ENCODE data around the gene TBC1D16.
A peak's percentile ranks its signal among the peaks of the same experiment; 100 is the strongest.
"Not testable (repeated sequence)": the region's sequence is repeated elsewhere in the genome, so short reads cannot be mapped to it uniquely, and the experiment has no call there.

TBC1D16 gene

DNA sequence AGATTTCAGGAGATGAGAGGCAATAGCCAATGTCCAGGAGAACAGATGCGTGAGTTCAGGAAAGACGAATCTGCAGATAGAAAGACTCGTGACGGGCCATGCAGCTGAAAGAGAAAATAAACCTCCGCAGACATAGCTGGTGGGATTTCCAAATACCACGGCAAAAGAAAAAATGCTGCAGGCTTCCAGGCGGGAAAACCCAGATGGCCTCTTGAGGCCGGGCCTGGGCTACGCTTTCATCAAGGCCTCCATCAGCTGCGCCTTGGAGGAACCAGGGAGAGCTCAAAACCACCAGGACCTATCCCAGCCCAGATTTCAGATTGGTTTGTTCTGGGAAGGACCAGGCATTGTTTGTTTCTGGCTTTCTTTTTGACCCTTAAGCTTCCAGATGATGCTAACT lies 17.4 kb upstream of the TBC1D16 start:
- DNase-seq (ENCODE audit: low read depth): no peak

DNA sequence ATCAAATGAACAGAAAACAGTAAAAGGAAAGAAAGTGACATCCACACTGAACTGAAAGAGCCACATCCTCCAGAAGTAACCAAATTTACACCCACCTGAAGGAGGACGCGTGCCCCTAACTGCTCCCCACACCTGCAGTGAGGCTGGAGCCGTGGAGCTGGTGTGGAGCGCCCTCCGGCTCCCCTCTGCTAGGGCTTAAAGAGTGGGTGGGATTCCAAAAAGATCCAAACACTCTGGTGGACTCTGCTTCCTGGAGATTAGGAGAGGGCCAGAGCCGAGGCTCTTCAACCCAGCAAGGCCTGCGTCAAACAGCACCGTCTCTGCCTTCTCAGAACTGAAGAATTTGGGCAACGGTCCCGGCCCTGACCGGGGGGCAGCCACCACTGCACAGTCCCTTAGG lies 16.0 kb upstream of the TBC1D16 start:
- DNase-seq (ENCODE audit: low read depth): no peak

DNA sequence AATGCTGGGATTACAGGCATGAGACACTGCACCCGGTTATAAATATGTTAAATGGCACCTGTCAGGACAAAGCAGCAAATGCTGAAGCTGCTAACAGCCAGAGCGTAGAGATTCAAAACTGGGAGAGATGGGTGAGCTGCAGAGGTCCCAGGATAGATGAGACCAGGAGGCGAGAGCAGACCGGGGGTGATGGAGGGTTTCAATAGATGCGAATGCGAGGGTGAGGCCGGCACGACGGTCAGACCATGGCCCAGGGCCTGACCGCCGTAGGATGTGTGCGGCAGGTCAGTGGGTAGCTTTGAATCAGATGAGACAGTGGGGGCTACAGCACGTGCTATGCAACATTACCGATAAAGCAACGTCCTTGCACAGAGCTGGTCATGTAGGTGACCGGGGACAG lies 15.0 kb upstream of the TBC1D16 start:
- DNase-seq (ENCODE audit: low read depth): no peak

DNA sequence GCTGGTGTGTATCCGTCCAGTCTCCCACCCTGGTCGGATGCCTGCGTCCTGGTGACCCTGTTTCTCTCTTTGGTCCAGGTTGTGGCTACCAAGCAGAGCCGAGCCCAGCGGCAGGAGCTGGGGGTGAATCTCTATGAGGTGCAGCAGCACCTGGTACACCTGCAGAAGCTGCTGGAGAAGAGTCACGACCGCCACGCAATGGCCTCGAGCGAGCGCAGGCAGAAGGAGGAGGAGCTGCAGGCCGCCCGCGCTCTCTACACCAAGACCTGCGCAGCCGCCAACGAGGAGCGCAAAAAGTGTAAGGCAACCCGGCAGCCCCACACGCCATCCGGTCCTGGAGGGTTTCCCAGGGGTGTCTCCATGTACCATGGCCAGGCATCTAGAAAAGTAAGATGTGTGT lies 14.3 kb upstream of the TBC1D16 start:
- DNase-seq (ENCODE audit: low read depth): no peak

DNA sequence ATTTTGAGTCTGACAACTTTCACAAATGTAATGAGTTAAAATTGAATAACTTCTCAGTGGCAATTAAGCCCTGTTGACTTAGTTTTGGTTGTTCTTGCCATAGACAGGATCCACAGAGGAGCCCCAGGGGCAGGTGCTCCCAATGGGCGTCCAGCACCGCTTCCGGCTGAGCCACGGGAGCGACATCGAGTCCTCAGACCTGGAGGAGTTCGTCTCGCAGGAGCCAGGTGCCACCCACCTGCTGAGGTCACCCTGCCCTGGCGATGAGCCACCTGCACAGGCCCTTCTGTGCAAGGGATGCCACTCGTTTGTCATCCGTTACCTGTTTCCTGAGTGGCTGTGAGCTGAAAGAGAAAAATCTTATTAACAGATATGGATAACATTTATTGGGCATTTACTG lies 11.5 kb upstream of the TBC1D16 start:
- DNase-seq (ENCODE audit: low read depth): no peak

GRCh38 chr17:80046709-80047108 lies 11.0 kb upstream of the TBC1D16 start:
- DNase-seq (ENCODE audit: low read depth): not testable (repeated sequence)

DNA sequence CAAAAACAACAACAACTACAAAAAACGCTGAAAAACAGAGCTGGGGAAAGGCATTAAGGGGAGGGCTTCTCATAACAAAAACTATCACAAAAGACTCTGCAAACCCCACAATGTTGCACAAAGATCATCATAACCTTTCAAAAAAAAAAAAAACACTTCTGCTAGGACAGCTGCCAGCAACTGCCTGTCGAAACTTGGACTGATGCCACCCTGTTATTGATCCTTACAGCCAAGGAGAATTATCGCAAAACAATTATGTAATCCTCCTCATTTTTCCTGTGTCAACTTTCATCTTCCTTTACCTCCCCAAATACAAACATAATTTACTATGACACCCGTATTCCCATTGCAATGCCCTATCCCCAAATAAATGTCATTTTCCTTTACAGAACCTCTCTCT lies 10.0 kb upstream of the TBC1D16 start:
- no peak for DNase-seq (ENCODE audit: low read depth)

GRCh38 chr17:80043963-80044362 lies 8.3 kb upstream of the TBC1D16 start:
- DNase-seq (ENCODE audit: low read depth): no peak

DNA sequence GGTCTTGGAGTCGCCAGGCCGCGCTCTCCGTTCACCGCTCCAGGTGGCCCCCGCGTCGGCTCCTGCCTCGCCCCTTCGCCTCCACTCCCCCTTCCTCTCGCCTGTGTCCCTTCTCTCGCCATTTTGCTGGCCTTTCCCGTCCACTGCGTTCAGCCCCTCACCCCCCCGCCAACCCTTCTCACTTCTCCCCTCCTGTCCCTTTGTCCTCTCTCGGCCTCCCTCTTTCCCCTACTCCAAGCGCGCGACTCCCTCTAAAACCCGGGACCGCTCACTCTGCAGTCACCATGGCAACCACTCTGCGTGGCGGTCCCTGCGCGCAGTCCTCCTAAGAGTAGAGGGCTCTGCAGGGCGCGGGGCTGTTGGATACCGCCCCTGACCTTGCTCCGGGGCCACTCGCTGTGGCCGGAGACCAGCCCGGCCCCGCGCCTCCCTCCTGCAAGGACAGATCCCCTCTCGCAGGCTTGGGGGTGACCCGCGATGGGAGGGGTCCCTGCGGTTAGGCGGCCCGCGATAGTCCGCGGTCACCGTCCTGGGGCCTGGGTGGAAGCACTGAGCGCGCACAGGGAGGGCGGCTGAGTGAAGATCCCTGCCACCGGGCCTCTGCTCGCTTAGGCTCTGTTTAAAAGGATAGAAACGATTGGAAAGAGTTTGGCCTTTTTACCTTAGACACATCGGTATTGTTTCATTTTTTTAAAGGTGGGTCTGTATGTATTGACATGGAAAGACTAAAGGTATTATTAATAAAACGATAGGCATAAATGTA lies 1.2 kb upstream of the TBC1D16 start:
- peak; percentile 4 for DNase-seq (ENCODE audit: low read depth)

DNA sequence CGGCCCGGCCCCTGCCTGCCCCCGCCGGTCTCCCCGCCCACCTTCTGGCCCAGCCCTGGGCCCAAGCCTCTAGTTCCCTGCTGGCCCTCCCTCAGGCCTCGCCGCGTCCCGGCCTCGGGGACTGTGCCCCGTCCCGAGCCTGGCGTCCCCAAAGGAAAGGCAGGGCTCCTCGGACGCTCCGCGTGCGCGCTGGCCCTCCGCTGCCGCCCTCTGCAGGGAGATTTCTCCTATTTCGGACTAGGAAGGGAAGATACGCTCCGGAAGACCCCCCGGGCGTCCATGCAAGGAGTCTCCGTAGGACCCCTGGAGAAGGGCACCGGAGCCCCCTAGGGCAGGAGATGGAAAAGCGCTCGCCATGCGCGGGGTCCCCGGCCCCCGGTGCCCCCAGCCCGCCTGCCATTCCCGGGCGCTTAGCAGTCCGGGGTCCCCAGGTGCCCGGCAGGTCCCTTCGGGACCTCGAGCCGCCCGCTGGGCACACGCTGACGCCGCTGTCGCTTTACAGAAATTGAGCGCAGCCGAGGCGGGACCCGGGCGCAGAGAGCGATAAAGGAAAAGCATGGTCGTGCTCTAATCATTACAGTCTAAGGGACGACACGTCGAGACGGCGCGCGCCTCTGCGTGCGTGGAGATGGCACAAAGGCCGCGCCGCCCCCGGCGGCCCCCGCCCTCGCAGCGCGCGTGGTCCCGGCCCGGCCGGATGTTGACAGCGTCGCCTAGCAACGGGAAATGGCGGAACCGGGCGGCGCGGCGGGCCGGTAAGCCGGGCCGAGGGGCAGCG lies 454 bp upstream of the TBC1D16 start, which contains the start of gene CCDC40:
CCDC40 (plus strand) TSS at position 706 of the 778 bp plus-strand sequence; CDS start at position 727, 21 bp downstream.
- DNase-seq (ENCODE audit: low read depth): peak; percentile 65

- DNase-seq (ENCODE audit: low read depth): peak; percentile 4
Observed at GRCh38 chr17:80034791-80035686, 633 bp downstream of the TBC1D16 start.

GRCh38 chr17:80033840-80034239 lies 1.8 kb downstream of the TBC1D16 start:
- DNase-seq (ENCODE audit: low read depth): no peak

GRCh38 chr17:80032614-80033171 lies 3.0 kb downstream of the TBC1D16 start:
- no peak for DNase-seq (ENCODE audit: low read depth)

DNA sequence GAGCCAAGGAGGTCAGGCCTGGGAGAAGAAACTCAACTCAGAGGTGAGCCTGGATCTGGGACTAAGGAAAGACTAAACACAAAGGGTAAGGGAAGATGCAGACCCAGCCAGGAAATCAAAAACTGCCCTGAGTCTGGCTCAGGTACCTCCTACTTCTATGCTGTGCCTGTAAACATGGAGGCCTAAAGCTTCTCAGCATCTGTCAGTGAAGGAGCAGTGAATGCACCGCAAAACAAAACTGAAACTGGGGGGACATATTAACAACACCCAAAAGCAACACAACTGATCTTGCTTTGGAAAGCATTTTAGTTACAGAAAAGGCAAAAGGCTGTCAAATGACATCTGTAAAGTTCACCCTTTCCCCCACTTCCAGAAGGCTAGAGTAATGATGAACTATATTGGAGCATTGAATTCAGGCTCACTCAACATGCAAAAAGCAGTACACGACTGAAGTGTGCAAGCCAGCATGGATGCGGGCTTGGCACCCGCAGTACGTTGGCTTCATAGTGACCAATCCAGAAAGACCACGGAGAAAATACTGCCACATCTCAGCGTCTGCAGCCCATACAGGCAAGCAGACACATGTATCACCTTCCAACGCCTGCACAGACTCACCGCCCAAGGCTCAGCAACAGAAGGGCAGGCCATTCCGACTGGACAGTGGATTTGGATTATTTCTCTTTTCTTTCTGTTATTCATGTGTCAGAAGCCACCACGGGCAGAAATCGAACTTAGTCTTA lies 3.8 kb downstream of the TBC1D16 start:
- no peak for DNase-seq (ENCODE audit: low read depth)

DNA sequence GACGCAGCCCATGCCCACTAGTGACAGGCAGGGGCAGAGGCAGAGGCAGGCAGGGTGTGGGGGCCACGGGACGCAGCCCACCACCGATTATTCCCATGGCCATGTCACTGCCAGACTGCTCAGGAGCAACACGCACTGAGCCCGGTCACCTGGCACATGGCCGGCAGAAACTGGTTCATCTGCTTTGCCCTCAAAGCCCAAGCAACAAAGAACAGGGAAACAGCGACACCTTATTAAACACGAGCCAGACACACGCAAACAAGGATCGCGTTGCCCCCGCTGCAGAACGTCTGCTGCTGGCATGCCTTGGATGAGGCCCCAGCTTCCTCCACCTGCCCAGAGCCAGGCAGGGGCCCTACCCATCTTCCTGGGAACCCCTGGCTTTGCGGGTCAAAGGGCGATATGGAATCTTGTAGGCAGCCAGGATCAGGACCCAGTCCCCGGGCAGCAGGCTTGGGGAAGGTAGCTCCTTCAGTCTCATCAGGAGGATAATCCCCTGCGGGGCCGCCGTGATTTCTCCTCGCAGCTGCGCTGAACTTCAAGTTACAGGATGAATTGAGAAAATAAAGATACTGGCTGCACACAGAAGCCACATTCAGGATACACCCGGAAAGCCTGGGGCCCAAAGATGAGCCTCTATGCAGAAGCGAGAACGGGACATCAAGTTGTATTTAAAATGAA lies 4.8 kb downstream of the TBC1D16 start:
- DNase-seq (ENCODE audit: low read depth): no peak

DNA sequence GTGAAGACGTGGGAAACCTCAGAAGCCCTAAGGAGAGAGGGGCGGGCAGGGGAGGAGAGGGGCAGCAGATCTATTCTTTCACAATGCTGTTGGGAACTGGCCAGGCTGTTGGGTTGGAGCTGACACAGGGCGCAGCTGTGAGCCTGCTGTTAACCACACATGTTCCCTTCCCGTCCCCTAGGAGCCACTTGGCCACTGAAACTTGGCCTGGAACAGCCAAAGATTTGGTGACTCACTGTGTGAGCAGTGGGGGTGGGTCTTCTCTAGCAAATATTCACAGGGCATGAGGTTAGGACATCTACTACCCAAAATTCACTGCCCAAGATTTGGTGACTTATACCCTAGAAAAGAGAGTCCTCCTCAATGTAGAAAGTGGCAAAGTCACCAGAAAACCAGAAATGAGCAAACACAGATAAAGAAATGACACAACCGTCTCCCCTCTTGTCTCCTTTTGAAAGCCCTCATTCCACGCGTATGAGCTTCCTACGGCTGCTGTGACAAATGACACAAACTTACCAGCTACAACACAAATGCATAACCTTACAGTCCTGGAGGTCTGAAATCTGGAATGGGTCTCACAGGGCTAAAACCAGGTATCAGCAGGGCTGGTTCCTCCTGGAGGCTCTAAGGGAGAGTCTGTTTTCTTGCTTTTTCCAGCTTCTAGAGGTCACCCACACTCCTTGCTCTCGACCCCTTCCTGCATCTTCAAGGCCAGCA lies 6.3 kb downstream of the TBC1D16 start:
- no peak for DNase-seq (ENCODE audit: low read depth)

DNA sequence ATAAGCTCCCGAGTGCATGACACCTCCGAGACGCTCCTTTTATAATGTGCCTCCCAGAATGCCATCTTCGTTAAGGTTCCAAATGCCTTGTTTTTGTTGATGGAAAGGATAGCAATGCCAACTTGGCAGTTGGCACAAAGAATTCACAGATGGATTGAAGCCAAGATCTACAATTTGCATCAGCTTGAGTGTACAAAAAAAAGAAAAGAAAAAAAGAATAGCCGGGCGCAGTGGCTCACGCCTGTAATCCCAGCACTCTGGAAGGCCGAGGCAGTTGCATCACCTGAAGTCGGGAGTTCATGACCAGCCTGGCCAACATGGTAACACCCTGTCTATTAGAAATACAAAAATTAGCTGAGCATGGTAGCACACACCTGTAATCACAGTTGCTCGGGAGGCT lies 7.6 kb downstream of the TBC1D16 start:
- DNase-seq (ENCODE audit: low read depth): no peak

- DNase-seq (ENCODE audit: low read depth): no peak
Observed at GRCh38 chr17:80027043-80027435, 8.6 kb downstream of the TBC1D16 start.

DNA sequence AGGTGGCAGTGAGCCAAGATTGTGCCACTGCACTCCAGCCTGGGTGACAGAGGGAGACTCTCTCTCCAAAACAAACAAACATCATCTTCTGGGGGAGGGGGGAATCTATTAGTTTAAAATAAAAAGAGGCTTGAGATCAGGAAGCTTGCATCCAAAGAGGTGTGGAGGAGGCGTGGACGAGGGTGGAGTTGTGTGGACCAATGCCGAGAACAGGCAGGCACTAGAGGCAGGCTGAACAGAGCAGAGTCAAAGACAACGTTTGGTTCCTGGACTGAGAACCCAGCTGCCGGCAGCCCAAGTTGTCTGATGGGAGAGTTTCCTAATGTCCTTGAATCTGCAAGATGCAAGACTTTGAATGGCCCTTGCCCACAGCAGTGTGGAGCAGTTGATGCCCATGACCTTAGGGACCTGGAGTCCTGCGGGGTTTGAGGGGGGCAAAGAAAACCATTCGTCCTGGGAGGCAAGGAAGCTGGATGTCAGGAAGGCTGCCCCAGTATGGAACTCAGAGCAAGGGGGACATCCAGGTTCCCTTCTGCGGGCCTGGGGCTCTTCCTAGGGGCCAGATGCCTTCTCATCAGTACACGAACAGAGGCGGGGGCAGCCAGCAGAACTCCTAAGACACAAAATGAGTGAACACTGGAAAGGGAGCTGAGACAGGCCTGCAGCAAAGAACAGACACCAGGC lies 9.2 kb downstream of the TBC1D16 start:
- DNase-seq (ENCODE audit: low read depth): no peak

DNA sequence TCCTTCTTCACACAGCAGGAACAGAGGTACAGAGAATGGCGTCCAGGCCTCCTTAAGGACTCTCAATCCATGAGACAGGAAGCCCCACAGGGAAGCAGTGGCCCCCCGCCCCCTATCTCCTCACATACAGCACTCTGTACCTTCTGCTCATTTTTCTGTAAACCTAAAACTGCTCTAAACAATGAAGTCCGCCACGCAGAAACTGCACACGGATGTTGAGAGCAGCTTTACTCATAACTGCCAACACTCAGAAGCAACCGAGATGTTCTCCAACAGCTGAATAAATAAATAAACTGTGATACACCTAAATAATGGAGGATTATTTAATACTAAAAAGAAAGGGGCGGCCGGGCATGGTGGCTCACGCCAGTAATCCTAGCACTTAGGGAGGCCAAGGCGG lies 9.9 kb downstream of the TBC1D16 start:
- no peak for DNase-seq (ENCODE audit: low read depth)

Measured in stimulated activated CD8-positive, alpha-beta memory T cell treated with anti-CD3 and anti-CD28 coated beads, Interleukin-4, amount 100 ng/mL, for 24 hours (primary cell).